ENCODE measurements around the gene ERICH2. TPM values are rescaled to one million over a fixed set of nuclear protein-coding genes. Genes with fewer than 3 reads are reported as not detected.
A peak's percentile ranks its signal among the peaks of the same experiment; 100 is the strongest.

The ERICH2 gene
- polyA plus RNA-seq, 1 donor from 2014 or later: not detected

DNA sequence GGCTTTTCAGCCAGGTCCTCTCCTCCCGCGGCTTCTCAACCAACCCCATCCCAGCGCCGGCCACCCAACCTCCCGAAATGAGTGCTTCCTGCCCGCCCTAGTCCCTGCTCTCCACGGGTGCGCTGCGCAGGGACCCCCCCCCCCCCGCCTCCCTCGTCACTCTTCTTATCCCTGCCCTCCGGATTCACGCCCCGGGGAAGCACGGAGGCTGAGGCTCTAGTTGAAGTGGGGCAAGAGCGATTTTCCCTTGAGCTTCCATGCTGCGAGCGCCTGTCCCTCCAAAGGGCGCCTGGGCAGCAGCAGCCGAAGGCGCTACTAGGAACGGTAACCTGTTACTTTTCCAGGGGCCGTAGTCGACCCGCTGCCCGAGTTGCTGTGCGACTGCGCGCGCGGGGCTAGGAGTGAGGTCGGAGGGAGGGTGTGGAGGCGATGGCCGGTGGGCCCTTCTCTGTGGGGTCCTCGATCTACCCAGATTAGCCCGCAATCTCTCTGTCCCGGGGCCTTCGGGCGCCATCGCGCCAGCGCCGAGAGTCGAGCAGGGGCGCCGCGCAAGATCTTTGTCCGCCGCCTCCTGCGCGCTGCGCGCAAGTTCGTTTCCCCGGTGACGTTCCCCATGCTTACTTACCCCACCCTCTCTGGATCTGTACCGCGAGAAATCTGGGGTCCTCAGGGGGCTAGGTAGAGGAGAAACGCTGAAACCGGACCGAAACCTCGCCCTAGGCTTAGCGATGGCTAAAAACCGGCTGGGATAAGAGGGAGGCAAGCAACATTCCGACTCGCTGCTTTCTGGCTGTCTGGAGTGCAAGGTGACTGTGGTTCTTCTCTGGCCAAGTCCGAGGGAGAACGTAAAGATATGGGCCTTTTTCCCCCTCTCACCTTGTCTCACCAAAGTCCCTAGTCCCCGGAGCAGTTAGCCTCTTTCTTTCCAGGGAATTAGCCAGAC, 47.2 kb downstream of the ERICH2 start:
- no peaks in the 10 kb centered on the region for H3K36me3 Mint-ChIP-seq
- H3K27me3 Mint-ChIP-seq: peaks cover 75% of the 10 kb centered on the region
- peaks cover 0 to 11% (median 0%) of the 10 kb centered on the region in 3 donors for H3K9me3 Mint-ChIP-seq
- peak overlapping the region; percentile 35 to 95 (median 86) for H3K27ac Mint-ChIP-seq
- peak overlapping the region; percentile 63 to 90 (median 76) for H3K4me3 Mint-ChIP-seq
- H3K4me1 Mint-ChIP-seq: peaks cover 15 to 29% (median 28%) of the 10 kb centered on the region in 3 donors

- Mint-ChIP-seq H3K27me3 (peaks cover 76% of the 10 kb centered on the region), H3K27ac (peak overlapping the region in 2 of 3 donors; percentile 82 to 95), H3K4me1 (peaks cover 15 to 32% (median 31%) of the 10 kb centered on the region in 3 donors), H3K4me3 (peak overlapping the region; percentile 67 to 90 (median 80)), H3K9me3 (peaks cover 0 to 13% (median 3%) of the 10 kb centered on the region in 3 donors), H3K36me3 (no peaks in the 10 kb centered on the region)
Observed at GRCh38 chr2:170818036-170818751, 48.0 kb downstream of the ERICH2 start.

GRCh38 chr2:170818752-170819470, 48.7 kb downstream of the ERICH2 start:
- H3K4me1 Mint-ChIP-seq: peaks cover 15 to 32% (median 31%) of the 10 kb centered on the region in 3 donors
- peak overlapping the region; percentile 73 to 95 (median 82) for H3K27ac Mint-ChIP-seq
- no peaks in the 10 kb centered on the region for H3K36me3 Mint-ChIP-seq
- peaks cover 70% of the 10 kb centered on the region for H3K27me3 Mint-ChIP-seq
- peaks cover 0 to 13% (median 3%) of the 10 kb centered on the region in 3 donors for H3K9me3 Mint-ChIP-seq
- H3K4me3 Mint-ChIP-seq: peak overlapping the region; percentile 5 to 80 (median 56)

DNA sequence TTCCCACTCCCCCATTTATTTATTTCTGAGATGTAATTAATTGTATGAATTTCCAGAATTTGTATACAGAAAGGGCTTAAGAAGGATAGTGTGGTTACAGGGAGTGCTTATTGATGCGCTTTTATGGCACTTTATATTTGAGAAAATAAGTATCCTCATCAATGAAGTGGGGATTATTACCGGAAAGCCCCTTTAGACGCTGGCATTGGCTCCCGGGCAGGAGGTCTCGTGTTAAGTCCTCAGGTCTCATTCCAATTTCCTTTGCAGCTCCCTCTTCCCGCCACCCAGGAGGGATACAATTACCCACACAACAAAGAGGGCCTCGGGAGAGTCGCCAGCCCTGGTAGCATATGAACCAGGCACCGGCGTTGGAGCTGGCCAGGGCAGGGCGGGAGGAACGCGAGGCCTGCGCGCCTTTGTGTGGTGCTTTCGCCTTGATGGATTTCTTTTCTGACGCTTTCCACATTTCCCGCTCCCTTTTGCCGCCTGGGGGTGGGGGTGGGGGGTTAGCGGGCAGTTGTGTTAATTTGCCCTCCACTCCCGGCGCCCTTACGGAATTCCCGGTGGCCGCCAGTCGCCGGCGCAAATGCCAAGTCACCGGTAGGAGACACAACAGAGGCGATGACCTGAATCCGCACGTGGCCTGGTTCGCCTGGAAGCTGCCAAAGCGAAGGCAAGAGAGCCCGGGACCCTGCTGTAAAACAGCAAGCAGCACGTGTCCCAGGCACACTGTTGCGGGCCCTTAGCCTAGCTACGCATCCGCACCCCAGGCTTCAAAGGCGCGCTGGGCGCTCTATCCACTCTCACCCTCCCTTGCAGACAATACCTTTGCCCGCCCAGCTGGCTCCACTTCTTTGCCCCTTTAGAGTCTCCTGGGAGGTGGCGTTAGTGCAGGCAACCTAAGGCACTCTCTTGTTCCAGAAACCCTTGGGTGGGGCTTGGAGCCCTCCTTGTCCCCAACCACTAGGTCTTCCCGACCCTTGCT, 49.8 kb downstream of the ERICH2 start:
- H3K27ac Mint-ChIP-seq: peak overlapping the region; percentile 81 to 93 (median 90)
- peak overlapping the region; percentile 80 to 91 (median 85) for H3K4me3 Mint-ChIP-seq
- H3K9me3 Mint-ChIP-seq: peaks cover 0 to 13% (median 3%) of the 10 kb centered on the region in 3 donors
- H3K27me3 Mint-ChIP-seq: peaks cover 67% of the 10 kb centered on the region
- peaks cover 15 to 32% (median 31%) of the 10 kb centered on the region in 3 donors for H3K4me1 Mint-ChIP-seq
- no peaks in the 10 kb centered on the region for H3K36me3 Mint-ChIP-seq

GRCh38 chr2:170820757-170821530, 50.8 kb downstream of the ERICH2 start:
- H3K27me3 Mint-ChIP-seq: peaks cover 62% of the 10 kb centered on the region
- peak overlapping the region; percentile 80 to 91 (median 85) for H3K4me3 Mint-ChIP-seq
- peak overlapping the region; percentile 65 to 93 (median 90) for H3K27ac Mint-ChIP-seq
- H3K9me3 Mint-ChIP-seq: peaks cover 0 to 15% (median 3%) of the 10 kb centered on the region in 3 donors
- peaks cover 11 to 26% (median 26%) of the 10 kb centered on the region in 3 donors for H3K4me1 Mint-ChIP-seq
- H3K36me3 Mint-ChIP-seq: no peaks in the 10 kb centered on the region

GRCh38 chr2:170821531-170822289, 51.5 kb downstream of the ERICH2 start:
- peaks cover 0 to 15% (median 3%) of the 10 kb centered on the region in 3 donors for H3K9me3 Mint-ChIP-seq
- H3K4me3 Mint-ChIP-seq: peak overlapping the region; percentile 80 to 92 (median 88)
- peaks cover 11 to 26% (median 26%) of the 10 kb centered on the region in 3 donors for H3K4me1 Mint-ChIP-seq
- H3K27ac Mint-ChIP-seq: peak overlapping the region; percentile 65 to 93 (median 90)
- peaks cover 64% of the 10 kb centered on the region for H3K27me3 Mint-ChIP-seq
- H3K36me3 Mint-ChIP-seq: no peaks in the 10 kb centered on the region

DNA sequence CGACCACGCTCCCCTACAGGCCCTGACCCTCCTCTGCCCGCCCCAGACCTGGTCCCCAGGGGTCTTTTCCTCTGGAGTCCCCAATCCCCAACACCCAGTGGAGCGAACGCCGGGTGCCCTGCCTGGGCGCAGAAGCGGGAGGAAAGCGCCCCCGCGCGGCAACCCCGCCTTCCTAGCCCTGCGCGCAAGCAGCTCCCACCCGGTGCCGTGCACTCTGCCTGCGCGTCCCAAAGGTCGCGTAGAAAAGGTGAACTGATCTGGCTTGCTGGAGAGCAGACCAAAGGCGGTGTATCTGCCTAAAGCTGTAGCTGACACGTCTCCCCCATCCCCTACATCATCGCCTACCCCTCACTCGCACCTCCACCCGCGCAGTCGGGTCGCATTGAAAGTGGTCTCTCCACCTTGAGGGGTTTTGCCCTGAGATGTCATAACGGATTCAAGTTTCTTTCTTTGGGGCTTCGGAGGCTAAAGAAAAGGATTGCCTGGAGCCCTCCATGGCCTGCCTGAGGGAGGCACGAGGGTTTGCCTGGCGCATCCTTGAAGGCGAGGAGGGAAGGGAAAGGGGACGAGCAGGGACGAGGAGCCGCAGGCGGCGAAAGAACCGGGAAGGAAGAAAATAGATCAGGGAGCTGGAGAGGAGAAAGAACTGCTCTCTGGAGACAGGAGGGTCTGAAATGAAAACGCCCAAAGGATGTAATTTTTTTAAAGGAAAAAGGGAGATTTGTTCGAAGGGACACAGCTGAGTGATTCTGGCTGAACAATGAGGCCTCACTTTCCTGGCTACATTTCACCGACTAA, 52.3 kb downstream of the ERICH2 start:
- H3K9me3 Mint-ChIP-seq: peaks cover 0 to 15% (median 3%) of the 10 kb centered on the region in 3 donors
- H3K4me1 Mint-ChIP-seq: peaks cover 11 to 26% (median 25%) of the 10 kb centered on the region in 3 donors
- H3K4me3 Mint-ChIP-seq: peak overlapping the region; percentile 50 to 92 (median 86)
- H3K36me3 Mint-ChIP-seq: no peaks in the 10 kb centered on the region
- peak overlapping the region; percentile 34 to 93 (median 90) for H3K27ac Mint-ChIP-seq
- H3K27me3 Mint-ChIP-seq: peaks cover 62% of the 10 kb centered on the region

- peaks cover 10 to 26% (median 22%) of the 10 kb centered on the region in 3 donors for H3K4me1 Mint-ChIP-seq
- H3K27me3 Mint-ChIP-seq: peaks cover 58% of the 10 kb centered on the region
- peaks cover 0 to 14% (median 3%) of the 10 kb centered on the region in 3 donors for H3K9me3 Mint-ChIP-seq
- H3K36me3 Mint-ChIP-seq: no peaks in the 10 kb centered on the region
- peak overlapping the region in 2 of 3 donors; percentile 46 to 93 for H3K27ac Mint-ChIP-seq
- H3K4me3 Mint-ChIP-seq: peak overlapping the region in 3 of 4 donors; percentile 54 to 92 (median 85)
Observed at GRCh38 chr2:170823088-170823897, 53.1 kb downstream of the ERICH2 start.

- Mint-ChIP-seq H3K4me3 (no peak overlapping the region), H3K27me3 (peaks cover 52% of the 10 kb centered on the region), H3K9me3 (peaks cover 0 to 13% (median 3%) of the 10 kb centered on the region in 3 donors), H3K36me3 (no peaks in the 10 kb centered on the region), H3K27ac (peak overlapping the region in 1 of 3 donors; percentile 46), H3K4me1 (peaks cover 9 to 23% (median 22%) of the 10 kb centered on the region in 3 donors)
Observed at GRCh38 chr2:170823898-170824215, 53.7 kb downstream of the ERICH2 start.

DNA sequence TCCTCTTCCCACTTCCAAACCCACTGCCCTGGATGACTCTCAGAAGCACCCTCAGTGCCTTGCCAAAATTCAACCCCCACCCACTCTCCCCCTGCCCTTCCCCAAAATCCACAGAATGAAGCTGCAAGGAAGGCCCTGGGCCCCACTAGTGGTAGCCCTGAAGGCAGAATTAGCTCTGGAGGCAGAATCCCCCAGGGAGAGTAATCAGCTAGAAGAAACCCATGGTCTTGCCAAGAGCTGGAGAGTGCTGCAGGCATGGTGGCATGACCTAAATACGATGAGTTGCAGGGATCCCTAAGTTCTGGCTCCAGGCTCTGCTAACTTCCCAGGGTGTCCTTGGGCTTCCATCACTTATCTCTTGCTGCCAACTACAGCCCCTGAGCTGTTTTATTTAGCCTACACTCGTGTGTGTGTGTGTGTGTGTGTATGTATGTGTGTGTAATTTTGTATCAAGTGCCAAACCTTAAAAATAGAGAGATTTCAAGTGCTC, 54.4 kb downstream of the ERICH2 start:
- Mint-ChIP-seq H3K27me3 (peaks cover 57% of the 10 kb centered on the region), H3K4me3 (peak overlapping the region in 2 of 4 donors; percentile 77 to 90), H3K27ac (peak overlapping the region in 1 of 3 donors; percentile 19), H3K9me3 (peaks cover 0 to 16% (median 3%) of the 10 kb centered on the region in 3 donors), H3K4me1 (peaks cover 9 to 21% (median 18%) of the 10 kb centered on the region in 3 donors), H3K36me3 (no peaks in the 10 kb centered on the region)
